Measurements from ENCODE around the gene RBBP9.

DNA sequence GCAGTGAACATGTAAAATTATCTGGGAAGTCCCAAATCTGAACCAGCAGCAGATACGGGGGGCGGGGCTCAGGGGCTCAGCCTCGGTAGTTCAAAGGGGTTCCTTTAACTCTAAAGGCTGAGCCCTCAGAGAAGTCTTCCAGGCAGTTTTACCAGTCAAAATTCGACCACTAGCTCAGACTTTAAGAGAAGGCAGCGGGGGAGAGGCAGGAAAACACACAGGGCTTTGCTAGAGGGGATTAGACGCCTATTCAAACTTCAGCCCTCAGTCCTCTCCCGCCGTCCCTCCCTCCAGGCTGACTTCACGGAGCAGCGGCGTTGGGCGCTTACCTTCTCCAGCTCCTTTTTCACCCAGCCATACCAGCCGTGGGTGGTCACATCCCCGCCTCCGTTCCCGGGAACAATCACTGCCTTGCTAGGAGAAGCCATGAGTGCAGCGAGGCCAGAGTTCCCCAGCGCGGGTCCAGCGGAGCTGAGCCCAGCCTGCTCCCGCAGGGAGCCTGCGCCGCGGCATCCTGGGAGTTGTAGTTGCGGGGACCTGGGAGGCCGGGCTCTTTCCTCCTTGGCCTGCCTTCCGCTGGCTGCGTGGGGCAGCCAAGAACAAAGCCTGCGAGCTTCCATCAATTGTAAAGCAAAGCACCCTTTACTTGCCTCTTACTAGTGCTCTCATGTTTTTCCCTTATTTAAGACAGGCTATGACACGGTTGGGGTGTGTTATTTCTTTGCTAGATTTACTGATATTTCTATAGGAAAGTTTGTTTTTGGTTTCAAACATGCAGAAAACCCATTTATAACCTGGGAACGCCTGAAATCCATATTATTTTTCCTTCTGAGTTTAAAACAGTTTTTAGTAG is at the start of gene RBBP9:
- TF ChIP-seq, protein P1, sequence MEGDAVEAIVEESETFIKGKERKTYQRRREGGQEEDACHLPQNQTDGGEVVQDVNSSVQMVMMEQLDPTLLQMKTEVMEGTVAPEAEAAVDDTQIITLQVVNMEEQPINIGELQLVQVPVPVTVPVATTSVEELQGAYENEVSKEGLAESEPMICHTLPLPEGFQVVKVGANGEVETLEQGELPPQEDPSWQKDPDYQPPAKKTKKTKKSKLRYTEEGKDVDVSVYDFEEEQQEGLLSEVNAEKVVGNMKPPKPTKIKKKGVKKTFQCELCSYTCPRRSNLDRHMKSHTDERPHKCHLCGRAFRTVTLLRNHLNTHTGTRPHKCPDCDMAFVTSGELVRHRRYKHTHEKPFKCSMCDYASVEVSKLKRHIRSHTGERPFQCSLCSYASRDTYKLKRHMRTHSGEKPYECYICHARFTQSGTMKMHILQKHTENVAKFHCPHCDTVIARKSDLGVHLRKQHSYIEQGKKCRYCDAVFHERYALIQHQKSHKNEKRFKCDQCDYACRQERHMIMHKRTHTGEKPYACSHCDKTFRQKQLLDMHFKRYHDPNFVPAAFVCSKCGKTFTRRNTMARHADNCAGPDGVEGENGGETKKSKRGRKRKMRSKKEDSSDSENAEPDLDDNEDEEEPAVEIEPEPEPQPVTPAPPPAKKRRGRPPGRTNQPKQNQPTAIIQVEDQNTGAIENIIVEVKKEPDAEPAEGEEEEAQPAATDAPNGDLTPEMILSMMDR (conservative IDR thresholded peaks at IDR 0.05; ENCODE audit: low read length): no peak
- TF ChIP-seq EZH2phosphoT487 (IDR thresholded peaks at IDR 0.05; ENCODE audit: borderline replicate concordance, low read depth, low read length): no peak
